SHP77 (cell line): ENCODE results near the gene CREBBP.

Source experiments
- DNase-seq, 2 experiments: peaks; one replicate each; lab custom pipeline; 2025; lab: John Stamatoyannopoulos, UW

Gene CREBBP

GRCh38 chr16:3856367-3857141, 24.0 kb downstream of the CREBBP start:
- DNase-seq, result no peak

- DNase-seq, result no peak
Observed at GRCh38 chr16:3854750-3855541, 25.6 kb downstream of the CREBBP start.

- no peak for DNase-seq
Observed at GRCh38 chr16:3850544-3850899, 30.0 kb downstream of the CREBBP start.

GRCh38 chr16:3849751-3850543, 30.6 kb downstream of the CREBBP start:
- no peak for DNase-seq

DNA sequence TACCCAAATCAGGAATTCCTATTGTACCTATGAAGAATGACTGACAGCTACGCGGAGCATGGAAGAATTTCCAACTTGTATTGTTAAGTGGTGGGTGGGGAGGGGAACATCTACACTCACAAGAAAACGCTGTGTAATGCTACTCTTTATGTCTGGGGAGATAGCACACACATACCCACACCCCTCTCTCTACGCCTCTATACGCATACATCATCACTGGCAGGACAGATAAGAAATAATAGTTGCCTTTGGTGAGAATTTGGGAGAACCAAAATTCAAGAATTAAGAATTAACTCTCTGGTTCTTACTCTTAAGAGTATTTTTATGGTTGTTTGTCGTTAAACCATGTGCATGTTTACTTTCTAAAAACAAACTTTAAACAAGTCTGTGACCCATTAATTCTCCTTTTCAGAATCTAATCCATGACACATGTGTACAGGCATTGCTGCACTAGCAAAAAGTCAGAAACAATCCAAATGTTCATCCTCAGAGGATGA, 33.9 kb downstream of the CREBBP start:
- DNase-seq, result no peak

DNA sequence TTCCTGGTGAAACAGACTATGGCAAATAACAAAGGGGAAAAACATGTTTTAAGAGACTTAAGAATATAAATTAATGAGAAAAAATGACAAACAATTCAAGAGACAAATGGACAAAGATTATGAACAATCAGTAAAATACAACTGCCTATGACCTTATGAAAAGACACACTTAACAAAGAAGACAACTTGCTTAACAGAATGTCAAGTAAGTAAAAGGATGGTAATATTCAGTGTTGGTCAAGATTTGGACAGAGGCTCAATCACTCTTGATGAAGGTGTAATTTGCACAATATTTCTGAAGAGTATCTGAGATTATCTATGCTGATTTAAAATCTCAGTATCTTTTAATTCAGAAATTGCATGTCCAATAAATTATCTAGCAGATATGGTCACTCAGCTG, 34.4 kb downstream of the CREBBP start:
- DNase-seq, result no peak

- DNase-seq, result no peak
Observed at GRCh38 chr16:3842994-3843393, 37.5 kb downstream of the CREBBP start.

- no peak for DNase-seq
Observed at GRCh38 chr16:3841729-3842508, 38.6 kb downstream of the CREBBP start.

DNA sequence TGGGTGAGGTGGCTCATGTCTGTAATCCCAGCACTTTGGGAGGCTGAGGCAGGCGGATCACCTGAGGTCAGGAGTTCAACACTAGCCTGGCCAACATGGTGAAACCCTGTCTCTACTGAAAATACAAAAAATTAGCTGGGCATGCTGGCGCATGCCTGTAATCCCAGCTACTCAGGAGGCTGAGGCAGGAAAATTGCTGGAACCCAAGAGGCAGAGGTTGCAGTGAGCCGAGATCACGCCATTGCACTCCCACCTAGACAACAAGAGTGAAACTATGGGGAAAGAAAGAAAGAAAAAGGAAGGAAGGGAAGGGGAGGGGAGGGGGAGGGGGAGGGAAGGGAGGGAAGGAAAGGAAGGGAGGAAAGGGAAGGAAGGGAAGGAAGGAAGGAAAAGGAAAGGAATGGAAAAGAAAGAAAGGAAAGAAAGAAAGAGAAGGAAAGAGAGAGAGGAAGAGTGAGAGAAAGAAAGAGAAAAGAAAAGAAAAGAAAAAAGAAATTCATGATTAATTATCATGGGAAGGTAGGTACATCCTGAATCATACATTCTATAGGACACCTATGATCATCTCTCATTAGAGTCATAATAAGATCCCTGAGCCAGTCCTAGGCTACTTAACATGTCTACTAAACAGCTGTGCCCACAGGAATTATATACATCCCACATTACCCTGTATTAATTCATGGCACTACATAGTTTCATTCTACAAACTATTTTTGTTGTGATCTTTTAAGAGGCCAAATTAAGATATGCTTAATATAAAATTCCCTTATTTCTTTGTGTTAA, 40.9 kb downstream of the CREBBP start:
- DNase-seq, result no peak

- no peak for DNase-seq
Observed at GRCh38 chr16:3838600-3839401, 41.7 kb downstream of the CREBBP start.

DNA sequence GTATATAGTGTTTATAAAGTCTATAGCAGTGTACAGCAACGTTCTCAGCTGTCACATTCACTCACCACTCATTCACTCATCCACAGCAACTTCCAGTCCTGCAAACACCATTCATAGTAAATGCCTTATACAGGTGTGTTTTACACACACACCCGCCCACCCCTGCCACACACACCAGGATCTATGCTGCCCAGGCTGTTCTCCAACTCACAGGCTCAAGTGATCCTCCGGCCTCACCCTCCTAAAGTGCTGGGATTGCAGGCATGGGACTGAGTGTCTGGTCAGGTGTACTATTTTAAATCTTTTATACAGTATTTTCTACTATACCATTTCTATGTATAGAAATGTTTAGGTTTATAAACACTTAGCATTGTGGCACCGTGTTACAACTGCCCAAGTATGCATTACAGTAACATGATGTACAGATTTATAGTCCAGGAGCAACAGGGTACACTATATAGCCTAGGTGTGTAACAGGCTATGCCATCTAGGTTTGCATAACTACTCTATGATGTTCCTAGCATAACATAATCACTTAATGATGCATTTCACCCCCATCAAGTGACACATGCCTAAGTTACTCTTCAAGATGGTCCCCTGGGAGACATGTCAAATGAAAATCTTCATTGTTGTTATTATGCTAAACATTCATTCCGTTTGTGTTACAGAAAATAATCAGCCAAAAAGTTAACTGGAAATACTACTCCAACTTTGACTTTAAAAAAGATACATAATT, 42.5 kb downstream of the CREBBP start:
- no peak for DNase-seq

DNA sequence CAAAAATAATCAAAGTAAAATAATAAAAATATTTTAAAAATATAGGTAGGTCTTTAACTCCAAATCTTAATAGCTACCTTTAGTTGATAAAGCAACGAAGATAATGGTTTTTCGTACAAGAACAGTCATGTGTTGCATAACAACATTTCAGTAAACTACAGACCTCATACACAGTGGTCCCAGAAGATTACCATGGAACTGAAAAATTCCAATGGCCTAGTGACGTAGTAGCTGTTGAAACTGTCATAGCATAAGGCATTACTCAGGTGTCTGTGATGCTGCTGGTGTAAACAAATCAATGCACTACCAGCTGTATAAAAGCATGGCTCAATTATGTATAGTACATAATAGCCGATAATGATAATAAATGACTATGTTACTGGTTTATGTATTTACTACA, 43.9 kb downstream of the CREBBP start:
- DNase-seq, result no peak

GRCh38 chr16:3835089-3835602, 45.4 kb downstream of the CREBBP start:
- no peak for DNase-seq

- no peak for DNase-seq
Observed at GRCh38 chr16:3832668-3833067, 47.8 kb downstream of the CREBBP start.

DNA sequence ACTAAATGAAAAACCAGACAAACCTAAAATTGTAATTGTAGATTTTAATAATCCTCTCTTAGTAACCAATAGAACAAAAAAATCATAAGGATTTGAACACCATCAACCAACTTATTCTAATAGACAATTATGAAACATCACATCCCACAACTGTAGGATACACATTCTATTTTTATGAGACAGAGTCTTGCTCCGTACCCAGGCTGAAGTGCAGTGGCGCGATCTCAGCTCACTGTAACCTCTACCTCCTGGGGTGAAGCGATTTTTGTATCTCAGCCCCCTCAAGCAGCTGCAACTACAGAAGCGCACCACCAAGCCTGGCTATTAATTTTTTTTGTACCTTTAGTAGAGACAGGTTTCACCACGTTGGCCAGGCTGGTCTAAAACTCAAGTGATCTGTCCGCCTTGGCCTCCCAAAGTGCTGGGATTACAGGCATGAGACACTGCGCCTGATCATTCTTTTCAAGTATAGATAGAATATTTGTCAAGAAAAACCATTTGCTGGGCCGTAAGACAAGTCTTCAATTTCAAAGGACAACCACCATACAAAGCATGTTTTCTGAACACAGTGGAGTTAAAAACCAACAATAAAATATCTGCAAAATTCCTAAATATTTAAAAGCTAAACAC, 49.8 kb downstream of the CREBBP start:
- no peak for DNase-seq

DNA sequence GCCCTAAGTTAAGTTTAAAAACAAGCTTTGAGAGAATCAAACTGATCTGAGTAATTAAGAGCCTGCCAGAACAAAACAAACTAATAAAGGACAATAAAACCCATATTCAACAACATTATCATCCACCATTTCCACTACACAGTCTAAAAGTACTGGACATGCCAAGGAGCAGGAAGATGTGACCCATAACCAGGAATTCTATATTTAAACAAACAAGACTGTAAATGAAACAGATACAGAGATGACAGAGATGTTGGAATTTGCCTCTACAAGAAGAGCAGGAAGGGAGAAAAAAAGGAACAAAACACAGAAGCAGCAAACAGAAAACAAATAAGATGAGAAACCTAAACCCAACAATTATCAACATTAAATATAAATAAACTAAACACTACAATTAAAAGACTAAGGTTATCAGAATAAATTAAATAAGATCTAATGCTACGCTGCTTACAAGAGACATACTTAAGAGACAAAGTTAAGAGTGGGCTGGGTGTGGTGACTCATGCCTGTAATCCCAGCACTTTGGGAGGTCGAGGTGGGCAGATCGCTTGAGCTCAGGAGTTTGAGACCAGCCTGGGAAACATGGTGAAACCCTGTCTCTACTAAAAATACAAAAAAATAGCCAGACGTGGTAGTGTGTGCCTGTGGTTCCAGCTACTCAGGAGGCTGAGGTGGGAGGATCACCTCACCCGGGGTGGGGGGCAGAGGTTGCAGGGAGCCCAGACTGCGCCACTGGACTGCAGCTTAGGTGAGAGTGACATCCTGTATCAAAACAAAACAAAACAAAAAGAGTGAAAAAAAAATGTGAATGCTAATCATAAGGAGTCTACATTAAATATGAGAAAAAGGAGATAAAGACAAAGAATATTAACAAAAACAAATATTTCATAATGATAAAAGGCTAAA, 50.6 kb downstream of the CREBBP start:
- no peak for DNase-seq

DNA sequence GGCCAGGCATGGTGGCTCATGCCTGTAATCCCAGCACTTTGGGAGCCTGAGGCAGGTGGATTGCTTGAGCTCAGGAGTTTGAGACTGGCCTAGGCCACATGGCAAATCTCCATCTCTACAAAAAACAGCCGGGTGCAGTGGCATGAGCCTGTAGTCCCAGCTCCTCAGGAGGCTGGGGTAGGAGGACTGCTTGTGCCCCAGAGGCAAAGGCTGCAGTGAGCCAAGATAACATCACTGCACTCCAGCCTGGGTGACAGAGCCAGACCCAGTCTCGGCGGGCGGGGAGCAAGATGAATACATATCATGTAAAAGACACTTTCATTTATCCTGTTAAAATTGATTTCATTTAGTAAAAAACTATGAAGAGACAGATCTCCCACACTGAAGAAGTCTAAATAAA, 54.6 kb downstream of the CREBBP start:
- no peak for DNase-seq

DNA sequence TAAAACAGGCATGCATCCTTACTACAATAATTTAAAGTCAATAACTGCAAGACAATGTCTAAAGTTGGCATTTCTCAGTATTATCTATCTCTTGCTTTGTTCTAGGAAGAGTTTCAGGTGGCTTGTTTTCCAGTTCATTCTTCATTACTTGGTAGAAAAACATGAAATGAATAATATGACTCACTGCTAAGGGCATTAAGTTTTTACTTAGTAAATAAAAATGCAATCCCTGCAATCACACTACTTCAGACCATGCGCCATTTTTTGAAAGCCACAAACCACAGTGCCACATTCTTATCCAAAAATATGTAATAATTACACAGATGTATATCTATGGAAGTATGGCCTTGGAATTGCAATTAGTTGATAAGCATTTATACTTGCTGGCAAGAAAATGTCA, 55.4 kb downstream of the CREBBP start:
- no peak for DNase-seq
